ENCODE data around the gene COL1A1.

GRCh38 chr17:50166518-50167181 is 34.8 kb downstream of the COL1A1 start:
- TF ChIP-seq POLR2A (IDR thresholded peaks at IDR 0.05; ENCODE audit: low read length) (no peak), GATA1 (IDR thresholded peaks at IDR 0.05; ENCODE audit: low read depth, low read length) (no peak)

Measured in erythroblast (primary cell).